H1 (cell line): ENCODE measurements around the gene SH3RF3. TPM values are rescaled to one million over a fixed set of nuclear protein-coding genes. Genes with fewer than 3 reads are reported as not detected.

Source experiments
- CTCF ChIA-PET: fragments of 300-600 bp; sonication (Branson Sonifier 250); formaldehyde crosslinking; loops from one replicate; lab custom pipeline; 2021; ENCODE audit not compliant: partially characterized antibody; lab: Charles Lee
- POLR2A ChIA-PET: fragments of 300-600 bp; sonication (Branson Sonifier 250); formaldehyde crosslinking; loops from one replicate; lab custom pipeline; 2021; ENCODE audit warnings: inconsistent platforms; ENCODE audit not compliant: partially characterized antibody; lab: Charles Lee
- DNase-seq, 2 experiments: peaks; one replicate each; pipeline versions ENCODE4 v3.0.0 to v3.0.0-alpha.2; 2010 to 2022; ENCODE audit warnings: low spot score in 2 of 2, low read depth in 1 of 2, mixed read lengths in 1 of 2
- FAIRE-seq: peaks from 2 replicates; lab custom pipeline; 2011; peaks lifted over from hg19 to GRCh38; lab: Jason Lieb, UNC
- H2AFZ ChIP-seq: 2 replicates; pipeline ENCODE4 v1.8.1; 2012; ENCODE audit warnings: low read length, inconsistent platforms
- H2AK5ac ChIP-seq: 2 replicates; pipeline ENCODE4 v1.6.1; 2013; ENCODE audit warnings: low read depth, low read length
- H2BK120ac ChIP-seq: replicated peaks from 2 replicates; pipeline ENCODE3; 2013; ENCODE audit warnings: low read depth, low read length, inconsistent platforms
- H2BK12ac ChIP-seq: 2 replicates; pipeline ENCODE4 v1.6.1; 2013; ENCODE audit warnings: low read depth, low read length
- H2BK15ac ChIP-seq: 2 replicates; pipeline ENCODE4 v1.6.1; 2013; ENCODE audit warnings: low read length
- H2BK20ac ChIP-seq: 2 replicates; pipeline ENCODE4 v1.6.1; 2013; ENCODE audit warnings: low read length
- H2BK5ac ChIP-seq: 2 replicates; pipeline ENCODE4 v1.6.1; 2013; ENCODE audit warnings: low read depth, low read length
- H3K14ac ChIP-seq: 2 replicates; pipeline ENCODE4 v1.6.1; 2013; ENCODE audit warnings: inconsistent platforms; ENCODE audit not compliant: insufficient read length
- H3K18ac ChIP-seq: 2 replicates; pipeline ENCODE4 v1.6.1; 2013; ENCODE audit warnings: low read length; ENCODE audit errors: extremely low read depth
- H3K23ac ChIP-seq: 2 replicates; pipeline ENCODE4 v1.6.1; 2013; ENCODE audit warnings: inconsistent platforms; ENCODE audit not compliant: insufficient read length
- H3K23me2 ChIP-seq: 2 replicates; pipeline ENCODE4 v1.6.1; 2013; ENCODE audit warnings: low read depth, low read length
- H3K27ac ChIP-seq: 2 replicates; pipeline ENCODE4 v1.6.1; 2011; ENCODE audit warnings: low read depth, low read length, inconsistent platforms
- H3K27me3 ChIP-seq, 4 experiments: replicated peaks in 1 of 4; 1 replicate in 1 of 4; 2 replicates in 3 of 4; pipeline versions ENCODE4 v1.6.1 to v1.8.1; 2011 to 2013; ENCODE audit warnings: low read length in 3 of 4, mild to moderate bottlenecking in 3 of 4, inconsistent platforms in 2 of 4, mixed read lengths in 2 of 4, moderate library complexity in 1 of 4; ENCODE audit not compliant: control insufficient read depth in 3 of 4, insufficient read depth in 3 of 4; ENCODE audit errors: extremely low read depth in 1 of 4
- H3K36me3 ChIP-seq, 4 experiments: 2 replicates each; pipeline versions ENCODE4 v1.6.1 to v1.8.1; 2011 to 2013; ENCODE audit warnings: mild to moderate bottlenecking in 4 of 4, low read length in 3 of 4, moderate library complexity in 2 of 4, control low read depth in 1 of 4, inconsistent platforms in 1 of 4; ENCODE audit not compliant: insufficient read depth in 4 of 4, control insufficient read depth in 2 of 4
- H3K4ac ChIP-seq: replicated peaks from 2 replicates; pipeline ENCODE3; 2013; ENCODE audit warnings: low read length, low read depth, mixed read lengths, inconsistent platforms; ENCODE audit not compliant: insufficient read length
- H3K4me1 ChIP-seq, 4 experiments: replicated peaks in 1 of 4; 1 replicate in 1 of 4; 2 replicates in 3 of 4; pipeline versions ENCODE4 v1.6.1 to v1.8.1; 2011 to 2013; ENCODE audit warnings: low read length in 3 of 4, inconsistent platforms in 2 of 4, mixed read lengths in 1 of 4; ENCODE audit not compliant: insufficient read depth in 4 of 4, control insufficient read depth in 3 of 4
- H3K4me2 ChIP-seq, 2 experiments: 2 replicates each; pipeline versions ENCODE4 v1.6.1 to v1.8.1; 2011 to 2013; ENCODE audit warnings: low read depth in 2 of 2, low read length in 2 of 2, control low read depth in 1 of 2, inconsistent platforms in 1 of 2, mild to moderate bottlenecking in 1 of 2; ENCODE audit not compliant: insufficient read depth in 1 of 2
- H3K4me3 ChIP-seq, 4 experiments: fragments of 200-600, 300-600 bp in 1 of 4; sonication (generic), shearing (Covaris generic), sonication (Bioruptor Twin) in 1 of 4; 2 replicates each; pipeline versions ENCODE4 v1.5.1 to v1.8.1; 2011 to 2016; ENCODE audit warnings: low read length in 4 of 4, low read depth in 3 of 4, control low read depth in 2 of 4, inconsistent platforms in 2 of 4, mild to moderate bottlenecking in 2 of 4, mixed read lengths in 1 of 4, moderate library complexity in 1 of 4; ENCODE audit not compliant: insufficient read depth in 2 of 4; ENCODE audit errors: extremely low read depth in 1 of 4
- H3K56ac ChIP-seq: replicated peaks from 2 replicates; pipeline ENCODE3; 2013; ENCODE audit warnings: low read depth, mild to moderate bottlenecking, mixed read lengths, low read length, inconsistent platforms; ENCODE audit not compliant: insufficient read length
- H3K79me1 ChIP-seq: 2 replicates; pipeline ENCODE4 v1.6.1; 2013; ENCODE audit warnings: low read depth, low read length, control low read depth
- H3K79me2 ChIP-seq, 2 experiments: 2 replicates each; pipeline versions ENCODE4 v1.6.1 to v1.8.1; 2012 to 2013; ENCODE audit warnings: low read length in 2 of 2, mild to moderate bottlenecking in 2 of 2, inconsistent platforms in 1 of 2; ENCODE audit not compliant: insufficient read depth in 2 of 2, control insufficient read depth in 1 of 2
- H3K9ac ChIP-seq, 4 experiments: replicated peaks in 1 of 4; 1 replicate in 1 of 4; 2 replicates in 3 of 4; pipeline versions ENCODE4 v1.6.1 to v1.8.1; 2011 to 2013; ENCODE audit warnings: low read depth in 3 of 4, low read length in 3 of 4, control low read depth in 2 of 4, mild to moderate bottlenecking in 2 of 4, moderate library complexity in 2 of 4, inconsistent platforms in 1 of 4; ENCODE audit errors: extremely low read depth in 1 of 4
- H3K9me3 ChIP-seq, 2 experiments: 2 replicates each; pipeline versions ENCODE4 v1.6.1 to v1.8.1; 2012 to 2013; ENCODE audit warnings: mild to moderate bottlenecking in 2 of 2, moderate library complexity in 2 of 2, control low read depth in 1 of 2, inconsistent platforms in 1 of 2, low read depth in 1 of 2, low read length in 1 of 2, mixed read lengths in 1 of 2; ENCODE audit not compliant: insufficient read depth in 2 of 2
- H4K20me1 ChIP-seq, 2 experiments: replicated peaks in 1 of 2; 2 replicates each; pipeline versions ENCODE3 to v1.8.1; 2011 to 2013; ENCODE audit warnings: inconsistent platforms in 2 of 2, low read length in 2 of 2, mild to moderate bottlenecking in 1 of 2; ENCODE audit not compliant: insufficient read depth in 2 of 2, control insufficient read depth in 1 of 2
- H4K5ac ChIP-seq: 2 replicates; pipeline ENCODE4 v1.6.1; 2013; ENCODE audit warnings: low read length, low read depth, mixed read lengths, inconsistent platforms; ENCODE audit not compliant: insufficient read length
- H4K8ac ChIP-seq: 2 replicates; pipeline ENCODE4 v1.8.0; 2013; ENCODE audit warnings: mild to moderate bottlenecking, moderate library complexity, low read length, inconsistent platforms; ENCODE audit not compliant: insufficient read depth; ENCODE audit errors: extremely low read depth
- H4K91ac ChIP-seq: replicated peaks from 2 replicates; pipeline ENCODE3; 2013; ENCODE audit warnings: low read length, mixed read lengths, inconsistent platforms; ENCODE audit not compliant: insufficient read length
- CTCF ChIP-seq, 3 experiments: IDR thresholded peaks; 1 replicate in 2 of 3; 2 replicates in 1 of 3; pipeline versions ENCODE4 v1.5.1 to v1.6.1; 2011; ENCODE audit warnings: low read length in 3 of 3, mild to moderate bottlenecking in 3 of 3, inconsistent platforms in 2 of 3, low read depth in 1 of 3, moderate library complexity in 1 of 3; ENCODE audit not compliant: insufficient read depth in 1 of 3; ENCODE audit errors: control extremely low read depth in 1 of 3
- E2F6 ChIP-seq: IDR thresholded peaks from 2 replicates; pipeline ENCODE4 v1.6.1; 2012; ENCODE audit warnings: inconsistent platforms
- JUND ChIP-seq: IDR thresholded peaks from 2 replicates; pipeline ENCODE4 v1.6.1; 2011; ENCODE audit warnings: mild to moderate bottlenecking, improper control_type of control experiment, low read length
- MAFK ChIP-seq: IDR thresholded peaks from 2 replicates; pipeline ENCODE4 v1.6.1; 2012; ENCODE audit warnings: low read depth, mild to moderate bottlenecking, improper control_type of control experiment, low read length
- SIN3A ChIP-seq, 2 experiments: IDR thresholded peaks in 1 of 2; conservative IDR thresholded peaks in 1 of 2; 2 replicates each; pipeline ENCODE4 v1.6.1; 2011 to 2012; ENCODE audit warnings: low read length in 2 of 2, improper control_type of control experiment in 1 of 2, low read depth in 1 of 2, mild to moderate bottlenecking in 1 of 2
- TCF12 ChIP-seq: IDR thresholded peaks from 2 replicates; pipeline ENCODE4 v1.6.1; 2011; ENCODE audit warnings: low read depth, mild to moderate bottlenecking, low read length
- TEAD4 ChIP-seq: IDR thresholded peaks from 2 replicates; pipeline ENCODE4 v1.6.1; 2012; ENCODE audit warnings: low read depth, low read length, inconsistent platforms, mixed read lengths
- YY1 ChIP-seq: IDR thresholded peaks from 2 replicates; pipeline ENCODE4 v1.6.1; 2011; ENCODE audit warnings: low read depth, mild to moderate bottlenecking, low read length
- WGBS, 2 experiments: shearing (Covaris generic) in 1 of 2; methylation state at CpG; one replicate each; pipeline versions ENCODE4 v1.1.6 to v1.1.7; 2013 to 2015; ENCODE audit warnings: low lambda C conversion rate in 2 of 2, mixed read lengths in 2 of 2, inconsistent platforms in 1 of 2, low coverage in 1 of 2, missing lambda C conversion rate in 1 of 2; ENCODE audit not compliant: insufficient replicate concordance in 2 of 2, insufficient coverage in 1 of 2, insufficient read length in 1 of 2; ENCODE audit errors: extremely low coverage in 1 of 2, missing lambda C conversion rate in 1 of 2; 5-methylcytosine and 5-hydroxymethylcytosine counted together
- polyA plus RNA-seq, 7 experiments: library from polyadenylated mRNA; depleted of rRNA in 3 of 7; stranded (reverse) in 5 of 7; unstranded in 2 of 7; fragments of >200 nt in 5 of 7; fragments of 200-250 nt in 2 of 7; gene quantifications; 1 replicate in 5 of 7; 2 replicates in 1 of 7; 4 replicates in 1 of 7; pipeline versions ENCODE4 v1.2.1 to v1.2.3, GENCODE V29; 2011 to 2013; ENCODE audit warnings: missing spikeins in 2 of 7, mixed read lengths in 2 of 7
- total RNA-seq: library from RNA; stranded (reverse); fragmentation: NEBNext Ultra II Directional; extraction: Animal tissue kit (Norgen Biotek cat#: 25700); gene quantifications from 2 replicates; pipeline ENCODE4 v1.2.1, GENCODE V29; 2021

The SH3RF3 gene
- total and polyA plus RNA-seq, 2 of the 8 experiments (the other 6 are each of a cell fraction or from before 2014, with no cell fraction given) = 0.11 to 0.65 TPM

GRCh38 chr2:109128048-109128615 lies 873 bp upstream of the SH3RF3 start:
- POLR2A ChIA-PET = no interaction called here
- TF ChIP-seq MAFK (no peak), TEAD4 (no peak), E2F6 (no peak), SIN3A (conservative IDR thresholded peaks at IDR 0.05 in 1 of 2, IDR thresholded peaks at IDR 0.05 in 1 of 2; ENCODE audit: low read depth in 1 of 2, low read length in 2 of 2) (peak in 1 of 2 experiments; percentile 35; a peak in 2 of 4 replicates), TCF12 (no peak), JUND (0 out of 2 replicates have a peak, but pooled peaks have one; percentile 28), YY1 (0 out of 2 replicates have a peak, but pooled peaks have one; percentile 24), CTCF (IDR thresholded peaks at IDR 0.05; ENCODE audit: control extremely low read depth in 1 of 3, insufficient read depth in 1 of 3, low read depth in 1 of 3, low read length in 3 of 3) (peak; percentile 81 to 90 (median 87))

More at GRCh38 chr2:109128048-109128615, 873 bp upstream of the SH3RF3 start:
- Histone ChIP-seq H3K56ac (no peak overlapping the region), H3K4me1 (peaks cover 0 to 22% (median 5%) of the 10 kb centered on the region in 4 experiments; a peak in 6 of 7 replicates), H3K4me2 (peak overlapping the region; percentile 86 to 100), H3K9me3 (no peaks in the 10 kb centered on the region), H2BK5ac (no peak overlapping the region), H3K79me2 (no peaks in the 10 kb centered on the region), H3K4ac (no peak overlapping the region), H3K23ac (no peak overlapping the region), H2BK20ac (no peak overlapping the region), H2BK120ac (no peak overlapping the region), H3K9ac (no peak overlapping the region), H3K36me3 (peaks cover 0 to 14% (median 0%) of the 10 kb centered on the region in 4 experiments; a peak in 1 of 8 replicates), H3K79me1 (no peaks in the 10 kb centered on the region), H4K5ac (no peak overlapping the region), H2AK5ac (no peak overlapping the region), H3K4me3 (peak overlapping the region; percentile 20 to 64 (median 50)), H2BK15ac (no peak overlapping the region), H3K23me2 (peaks cover 15% of the 10 kb centered on the region; the same call in 1 of the 2 replicates), H3K14ac (no peak overlapping the region), H4K20me1 (peaks cover 3 to 5% of the 10 kb centered on the region in 2 experiments), H3K18ac (no peak overlapping the region), H2BK12ac (no peak overlapping the region), H4K8ac (no peak overlapping the region), H4K91ac (no peak overlapping the region), H3K27me3 (peaks cover 20 to 50% (median 34%) of the 10 kb centered on the region in 4 experiments), H2AFZ (peak overlapping the region; percentile 12), H3K27ac (no peak overlapping the region)
- DNase-seq = peak; percentile 68 to 90
- no peak for FAIRE-seq
- 1% methylated on average over 49 of the region's 63 CpGs; no CpG with 5 or more reads in 1 of the 2 experiments for WGBS, 2 experiments
- CTCF ChIA-PET = interaction anchor here (0.6 to 5.9 kb wide), 14 partner anchors 9 to 480 kb away, joined by 3 to 45 read pairs (median 4); no protein-coding TSS in a partner anchor
